ENCODE data around the gene REM1. TPM values are rescaled to one million over a fixed set of nuclear protein-coding genes. Genes with fewer than 3 reads are reported as not detected.

REM1 gene
- polyA plus RNA-seq, 1 donor from 2014 or later, result not detected

DNA sequence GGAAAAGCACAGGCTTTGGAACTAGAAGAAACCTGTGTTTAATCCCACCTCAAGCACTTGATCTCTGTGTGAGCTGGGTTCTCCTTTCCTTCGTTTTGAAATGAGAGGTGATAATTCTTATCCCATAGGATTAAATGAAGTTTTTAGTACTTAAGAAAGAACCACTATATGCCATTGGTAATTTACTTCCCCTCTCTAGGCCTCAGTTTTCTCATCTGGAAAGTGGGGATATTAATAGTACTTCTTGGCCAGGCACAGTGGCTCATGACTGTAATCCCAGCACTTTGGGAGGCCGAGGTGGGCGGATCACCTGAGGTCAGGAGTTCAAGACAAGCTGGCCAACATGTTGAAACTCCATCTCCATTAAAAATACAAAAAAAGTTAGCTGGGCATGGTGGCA lies 14.1 kb downstream of the REM1 start:
- peaks cover 2% of the 10 kb centered on the region for H3K9me3 ChIP-seq (ENCODE audit: low read length)
- H3F3A ChIP-seq (ENCODE audit: insufficient read depth, low read length, poor library complexity, severe bottlenecking), result no peaks in the 10 kb centered on the region
- H3K9me2 ChIP-seq (ENCODE audit: insufficient read depth, low read length), result no peaks in the 10 kb centered on the region
- H3K36me3 ChIP-seq (ENCODE audit: insufficient read depth, low read length), result no peaks in the 10 kb centered on the region
- TF ChIP-seq, protein P1, sequence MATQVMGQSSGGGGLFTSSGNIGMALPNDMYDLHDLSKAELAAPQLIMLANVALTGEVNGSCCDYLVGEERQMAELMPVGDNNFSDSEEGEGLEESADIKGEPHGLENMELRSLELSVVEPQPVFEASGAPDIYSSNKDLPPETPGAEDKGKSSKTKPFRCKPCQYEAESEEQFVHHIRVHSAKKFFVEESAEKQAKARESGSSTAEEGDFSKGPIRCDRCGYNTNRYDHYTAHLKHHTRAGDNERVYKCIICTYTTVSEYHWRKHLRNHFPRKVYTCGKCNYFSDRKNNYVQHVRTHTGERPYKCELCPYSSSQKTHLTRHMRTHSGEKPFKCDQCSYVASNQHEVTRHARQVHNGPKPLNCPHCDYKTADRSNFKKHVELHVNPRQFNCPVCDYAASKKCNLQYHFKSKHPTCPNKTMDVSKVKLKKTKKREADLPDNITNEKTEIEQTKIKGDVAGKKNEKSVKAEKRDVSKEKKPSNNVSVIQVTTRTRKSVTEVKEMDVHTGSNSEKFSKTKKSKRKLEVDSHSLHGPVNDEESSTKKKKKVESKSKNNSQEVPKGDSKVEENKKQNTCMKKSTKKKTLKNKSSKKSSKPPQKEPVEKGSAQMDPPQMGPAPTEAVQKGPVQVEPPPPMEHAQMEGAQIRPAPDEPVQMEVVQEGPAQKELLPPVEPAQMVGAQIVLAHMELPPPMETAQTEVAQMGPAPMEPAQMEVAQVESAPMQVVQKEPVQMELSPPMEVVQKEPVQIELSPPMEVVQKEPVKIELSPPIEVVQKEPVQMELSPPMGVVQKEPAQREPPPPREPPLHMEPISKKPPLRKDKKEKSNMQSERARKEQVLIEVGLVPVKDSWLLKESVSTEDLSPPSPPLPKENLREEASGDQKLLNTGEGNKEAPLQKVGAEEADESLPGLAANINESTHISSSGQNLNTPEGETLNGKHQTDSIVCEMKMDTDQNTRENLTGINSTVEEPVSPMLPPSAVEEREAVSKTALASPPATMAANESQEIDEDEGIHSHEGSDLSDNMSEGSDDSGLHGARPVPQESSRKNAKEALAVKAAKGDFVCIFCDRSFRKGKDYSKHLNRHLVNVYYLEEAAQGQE (IDR thresholded peaks at IDR 0.05; ENCODE audit: borderline replicate concordance), result no peak
- TF ChIP-seq MXI1 (conservative IDR thresholded peaks at IDR 0.05; ENCODE audit: poor library complexity, severe bottlenecking) (no peak), EP300 (conservative IDR thresholded peaks at IDR 0.05; ENCODE audit: poor library complexity, severe bottlenecking) (no peak), TAF1 (IDR thresholded peaks at IDR 0.05; ENCODE audit: low read depth) (no peak), RAD21 (conservative IDR thresholded peaks at IDR 0.05) (no peak), POLR2AphosphoS5 (IDR thresholded peaks at IDR 0.05) (no peak), SMC3 (conservative IDR thresholded peaks at IDR 0.05; ENCODE audit: poor library complexity) (no peak), EZH2 (IDR thresholded peaks at IDR 0.05; ENCODE audit: borderline replicate concordance, insufficient read depth, low read length, poor library complexity, severe bottlenecking) (no peak)
- TF ChIP-seq, protein P2, sequence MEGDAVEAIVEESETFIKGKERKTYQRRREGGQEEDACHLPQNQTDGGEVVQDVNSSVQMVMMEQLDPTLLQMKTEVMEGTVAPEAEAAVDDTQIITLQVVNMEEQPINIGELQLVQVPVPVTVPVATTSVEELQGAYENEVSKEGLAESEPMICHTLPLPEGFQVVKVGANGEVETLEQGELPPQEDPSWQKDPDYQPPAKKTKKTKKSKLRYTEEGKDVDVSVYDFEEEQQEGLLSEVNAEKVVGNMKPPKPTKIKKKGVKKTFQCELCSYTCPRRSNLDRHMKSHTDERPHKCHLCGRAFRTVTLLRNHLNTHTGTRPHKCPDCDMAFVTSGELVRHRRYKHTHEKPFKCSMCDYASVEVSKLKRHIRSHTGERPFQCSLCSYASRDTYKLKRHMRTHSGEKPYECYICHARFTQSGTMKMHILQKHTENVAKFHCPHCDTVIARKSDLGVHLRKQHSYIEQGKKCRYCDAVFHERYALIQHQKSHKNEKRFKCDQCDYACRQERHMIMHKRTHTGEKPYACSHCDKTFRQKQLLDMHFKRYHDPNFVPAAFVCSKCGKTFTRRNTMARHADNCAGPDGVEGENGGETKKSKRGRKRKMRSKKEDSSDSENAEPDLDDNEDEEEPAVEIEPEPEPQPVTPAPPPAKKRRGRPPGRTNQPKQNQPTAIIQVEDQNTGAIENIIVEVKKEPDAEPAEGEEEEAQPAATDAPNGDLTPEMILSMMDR (IDR thresholded peaks at IDR 0.05; ENCODE audit: poor library complexity, severe bottlenecking), result no peak
- no peaks in the 10 kb centered on the region for H4K20me1 ChIP-seq (ENCODE audit: insufficient read depth)
- H3K4me2 ChIP-seq (ENCODE audit: low read length), result no peak overlapping the region
- no peaks in the 10 kb centered on the region for H3K27me3 ChIP-seq (ENCODE audit: insufficient read depth, low read depth, low read length)
- no peak overlapping the region for H3K4me3 ChIP-seq (ENCODE audit: low read length)
- H3K9ac ChIP-seq (ENCODE audit: low read length), result no peak overlapping the region
- no peak overlapping the region for H3K27ac ChIP-seq (ENCODE audit: low read length)
- H3K79me2 ChIP-seq (replicated peaks; ENCODE audit: insufficient read depth, low read length), result no peaks in the 10 kb centered on the region
- no peak overlapping the region for H2AFZ ChIP-seq (ENCODE audit: low read depth, low read length)

DNA sequence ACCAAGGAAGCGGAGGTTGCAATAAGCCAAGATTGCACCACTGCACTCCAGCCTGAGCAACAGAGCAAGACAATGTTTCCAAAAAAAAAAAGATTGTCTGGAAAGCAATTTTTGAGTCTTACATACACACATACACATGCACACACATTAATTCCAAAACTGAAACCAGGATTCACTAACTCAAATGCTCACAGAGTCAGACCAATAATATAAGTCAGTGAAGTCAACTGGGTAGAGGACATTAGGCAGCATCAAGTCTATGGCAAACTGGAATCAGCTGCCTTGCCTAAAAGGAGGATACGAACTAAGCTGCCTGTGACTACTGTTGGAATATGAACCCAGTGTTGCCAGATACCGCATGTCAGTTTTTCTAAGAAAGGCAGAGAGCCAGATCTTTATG lies 15.7 kb downstream of the REM1 start:
- no peak overlapping the region for H3K27ac ChIP-seq (ENCODE audit: low read length)
- H3K4me2 ChIP-seq (ENCODE audit: low read length), result no peak overlapping the region
- H2AFZ ChIP-seq (ENCODE audit: low read depth, low read length), result no peak overlapping the region
- no peaks in the 10 kb centered on the region for H3K9me3 ChIP-seq (ENCODE audit: low read length)
- H4K20me1 ChIP-seq (ENCODE audit: insufficient read depth), result no peaks in the 10 kb centered on the region
- no peak overlapping the region for H3K4me3 ChIP-seq (ENCODE audit: low read length)
- no peaks in the 10 kb centered on the region for H3K27me3 ChIP-seq (ENCODE audit: insufficient read depth, low read depth, low read length)
- H3K36me3 ChIP-seq (ENCODE audit: insufficient read depth, low read length), result no peaks in the 10 kb centered on the region
- no peaks in the 10 kb centered on the region for H3K79me2 ChIP-seq (replicated peaks; ENCODE audit: insufficient read depth, low read length)
- TF ChIP-seq SMC3 (conservative IDR thresholded peaks at IDR 0.05; ENCODE audit: poor library complexity) (no peak), MXI1 (conservative IDR thresholded peaks at IDR 0.05; ENCODE audit: poor library complexity, severe bottlenecking) (no peak), EP300 (conservative IDR thresholded peaks at IDR 0.05; ENCODE audit: poor library complexity, severe bottlenecking) (no peak), RAD21 (conservative IDR thresholded peaks at IDR 0.05) (no peak), POLR2AphosphoS5 (IDR thresholded peaks at IDR 0.05) (no peak), TAF1 (IDR thresholded peaks at IDR 0.05; ENCODE audit: low read depth) (no peak), EZH2 (IDR thresholded peaks at IDR 0.05; ENCODE audit: borderline replicate concordance, insufficient read depth, low read length, poor library complexity, severe bottlenecking) (no peak)
- TF ChIP-seq, protein P2 (IDR thresholded peaks at IDR 0.05; ENCODE audit: poor library complexity, severe bottlenecking), result no peak
- TF ChIP-seq, protein P1 (IDR thresholded peaks at IDR 0.05; ENCODE audit: borderline replicate concordance), result no peak
- H3F3A ChIP-seq (ENCODE audit: insufficient read depth, low read length, poor library complexity, severe bottlenecking), result no peaks in the 10 kb centered on the region
- H3K9me2 ChIP-seq (ENCODE audit: insufficient read depth, low read length), result no peaks in the 10 kb centered on the region
- no peak overlapping the region for H3K9ac ChIP-seq (ENCODE audit: low read length)
